Measurements from ENCODE around the gene TSPAN33.

DNA sequence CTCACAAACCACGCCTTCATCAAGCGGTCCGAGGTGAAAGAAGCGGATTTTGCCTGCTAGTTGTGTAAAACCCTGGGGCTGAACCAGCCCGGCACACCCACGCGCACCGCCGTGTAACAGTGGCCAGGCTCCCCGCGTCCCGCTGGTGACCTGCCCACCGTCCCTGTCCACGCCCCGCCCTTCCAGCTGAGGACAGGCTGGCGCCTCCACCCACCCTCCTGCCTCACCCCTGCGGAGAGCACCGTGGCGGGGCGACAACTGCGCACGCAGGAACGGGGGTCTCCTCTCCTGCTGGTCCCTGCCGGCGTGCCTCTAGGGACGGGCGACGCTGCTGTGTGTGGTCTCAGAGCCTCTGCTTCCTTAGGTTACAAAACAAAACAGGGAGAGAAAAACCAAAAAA, 16.9 kb upstream of the TSPAN33 start:
- TF ChIP-seq EP400 (IDR thresholded peaks at IDR 0.05) = no peak
- no peak for TF ChIP-seq NR3C1 (CRISPR knock-in tag; IDR thresholded peaks at IDR 0.05)
- no peak for TF ChIP-seq JUN (IDR thresholded peaks at IDR 0.05; ENCODE audit: borderline replicate concordance, low read depth, low read length)
- TF ChIP-seq JUN (CRISPR knock-in tag; IDR thresholded peaks at IDR 0.05; ENCODE audit: borderline replicate concordance) = no peak
- TF ChIP-seq, protein P1, sequence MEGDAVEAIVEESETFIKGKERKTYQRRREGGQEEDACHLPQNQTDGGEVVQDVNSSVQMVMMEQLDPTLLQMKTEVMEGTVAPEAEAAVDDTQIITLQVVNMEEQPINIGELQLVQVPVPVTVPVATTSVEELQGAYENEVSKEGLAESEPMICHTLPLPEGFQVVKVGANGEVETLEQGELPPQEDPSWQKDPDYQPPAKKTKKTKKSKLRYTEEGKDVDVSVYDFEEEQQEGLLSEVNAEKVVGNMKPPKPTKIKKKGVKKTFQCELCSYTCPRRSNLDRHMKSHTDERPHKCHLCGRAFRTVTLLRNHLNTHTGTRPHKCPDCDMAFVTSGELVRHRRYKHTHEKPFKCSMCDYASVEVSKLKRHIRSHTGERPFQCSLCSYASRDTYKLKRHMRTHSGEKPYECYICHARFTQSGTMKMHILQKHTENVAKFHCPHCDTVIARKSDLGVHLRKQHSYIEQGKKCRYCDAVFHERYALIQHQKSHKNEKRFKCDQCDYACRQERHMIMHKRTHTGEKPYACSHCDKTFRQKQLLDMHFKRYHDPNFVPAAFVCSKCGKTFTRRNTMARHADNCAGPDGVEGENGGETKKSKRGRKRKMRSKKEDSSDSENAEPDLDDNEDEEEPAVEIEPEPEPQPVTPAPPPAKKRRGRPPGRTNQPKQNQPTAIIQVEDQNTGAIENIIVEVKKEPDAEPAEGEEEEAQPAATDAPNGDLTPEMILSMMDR (IDR thresholded peaks at IDR 0.05 in 2 of 3, conservative IDR thresholded peaks at IDR 0.05 in 1 of 3; ENCODE audit: insufficient read depth in 2 of 3, low read depth in 1 of 3, low read length in 3 of 3) = no peak
- no peak for TF ChIP-seq ZNF274 (IDR thresholded peaks at IDR 0.05; ENCODE audit: borderline replicate concordance, low read depth, low read length)
- TF ChIP-seq, protein P2, sequence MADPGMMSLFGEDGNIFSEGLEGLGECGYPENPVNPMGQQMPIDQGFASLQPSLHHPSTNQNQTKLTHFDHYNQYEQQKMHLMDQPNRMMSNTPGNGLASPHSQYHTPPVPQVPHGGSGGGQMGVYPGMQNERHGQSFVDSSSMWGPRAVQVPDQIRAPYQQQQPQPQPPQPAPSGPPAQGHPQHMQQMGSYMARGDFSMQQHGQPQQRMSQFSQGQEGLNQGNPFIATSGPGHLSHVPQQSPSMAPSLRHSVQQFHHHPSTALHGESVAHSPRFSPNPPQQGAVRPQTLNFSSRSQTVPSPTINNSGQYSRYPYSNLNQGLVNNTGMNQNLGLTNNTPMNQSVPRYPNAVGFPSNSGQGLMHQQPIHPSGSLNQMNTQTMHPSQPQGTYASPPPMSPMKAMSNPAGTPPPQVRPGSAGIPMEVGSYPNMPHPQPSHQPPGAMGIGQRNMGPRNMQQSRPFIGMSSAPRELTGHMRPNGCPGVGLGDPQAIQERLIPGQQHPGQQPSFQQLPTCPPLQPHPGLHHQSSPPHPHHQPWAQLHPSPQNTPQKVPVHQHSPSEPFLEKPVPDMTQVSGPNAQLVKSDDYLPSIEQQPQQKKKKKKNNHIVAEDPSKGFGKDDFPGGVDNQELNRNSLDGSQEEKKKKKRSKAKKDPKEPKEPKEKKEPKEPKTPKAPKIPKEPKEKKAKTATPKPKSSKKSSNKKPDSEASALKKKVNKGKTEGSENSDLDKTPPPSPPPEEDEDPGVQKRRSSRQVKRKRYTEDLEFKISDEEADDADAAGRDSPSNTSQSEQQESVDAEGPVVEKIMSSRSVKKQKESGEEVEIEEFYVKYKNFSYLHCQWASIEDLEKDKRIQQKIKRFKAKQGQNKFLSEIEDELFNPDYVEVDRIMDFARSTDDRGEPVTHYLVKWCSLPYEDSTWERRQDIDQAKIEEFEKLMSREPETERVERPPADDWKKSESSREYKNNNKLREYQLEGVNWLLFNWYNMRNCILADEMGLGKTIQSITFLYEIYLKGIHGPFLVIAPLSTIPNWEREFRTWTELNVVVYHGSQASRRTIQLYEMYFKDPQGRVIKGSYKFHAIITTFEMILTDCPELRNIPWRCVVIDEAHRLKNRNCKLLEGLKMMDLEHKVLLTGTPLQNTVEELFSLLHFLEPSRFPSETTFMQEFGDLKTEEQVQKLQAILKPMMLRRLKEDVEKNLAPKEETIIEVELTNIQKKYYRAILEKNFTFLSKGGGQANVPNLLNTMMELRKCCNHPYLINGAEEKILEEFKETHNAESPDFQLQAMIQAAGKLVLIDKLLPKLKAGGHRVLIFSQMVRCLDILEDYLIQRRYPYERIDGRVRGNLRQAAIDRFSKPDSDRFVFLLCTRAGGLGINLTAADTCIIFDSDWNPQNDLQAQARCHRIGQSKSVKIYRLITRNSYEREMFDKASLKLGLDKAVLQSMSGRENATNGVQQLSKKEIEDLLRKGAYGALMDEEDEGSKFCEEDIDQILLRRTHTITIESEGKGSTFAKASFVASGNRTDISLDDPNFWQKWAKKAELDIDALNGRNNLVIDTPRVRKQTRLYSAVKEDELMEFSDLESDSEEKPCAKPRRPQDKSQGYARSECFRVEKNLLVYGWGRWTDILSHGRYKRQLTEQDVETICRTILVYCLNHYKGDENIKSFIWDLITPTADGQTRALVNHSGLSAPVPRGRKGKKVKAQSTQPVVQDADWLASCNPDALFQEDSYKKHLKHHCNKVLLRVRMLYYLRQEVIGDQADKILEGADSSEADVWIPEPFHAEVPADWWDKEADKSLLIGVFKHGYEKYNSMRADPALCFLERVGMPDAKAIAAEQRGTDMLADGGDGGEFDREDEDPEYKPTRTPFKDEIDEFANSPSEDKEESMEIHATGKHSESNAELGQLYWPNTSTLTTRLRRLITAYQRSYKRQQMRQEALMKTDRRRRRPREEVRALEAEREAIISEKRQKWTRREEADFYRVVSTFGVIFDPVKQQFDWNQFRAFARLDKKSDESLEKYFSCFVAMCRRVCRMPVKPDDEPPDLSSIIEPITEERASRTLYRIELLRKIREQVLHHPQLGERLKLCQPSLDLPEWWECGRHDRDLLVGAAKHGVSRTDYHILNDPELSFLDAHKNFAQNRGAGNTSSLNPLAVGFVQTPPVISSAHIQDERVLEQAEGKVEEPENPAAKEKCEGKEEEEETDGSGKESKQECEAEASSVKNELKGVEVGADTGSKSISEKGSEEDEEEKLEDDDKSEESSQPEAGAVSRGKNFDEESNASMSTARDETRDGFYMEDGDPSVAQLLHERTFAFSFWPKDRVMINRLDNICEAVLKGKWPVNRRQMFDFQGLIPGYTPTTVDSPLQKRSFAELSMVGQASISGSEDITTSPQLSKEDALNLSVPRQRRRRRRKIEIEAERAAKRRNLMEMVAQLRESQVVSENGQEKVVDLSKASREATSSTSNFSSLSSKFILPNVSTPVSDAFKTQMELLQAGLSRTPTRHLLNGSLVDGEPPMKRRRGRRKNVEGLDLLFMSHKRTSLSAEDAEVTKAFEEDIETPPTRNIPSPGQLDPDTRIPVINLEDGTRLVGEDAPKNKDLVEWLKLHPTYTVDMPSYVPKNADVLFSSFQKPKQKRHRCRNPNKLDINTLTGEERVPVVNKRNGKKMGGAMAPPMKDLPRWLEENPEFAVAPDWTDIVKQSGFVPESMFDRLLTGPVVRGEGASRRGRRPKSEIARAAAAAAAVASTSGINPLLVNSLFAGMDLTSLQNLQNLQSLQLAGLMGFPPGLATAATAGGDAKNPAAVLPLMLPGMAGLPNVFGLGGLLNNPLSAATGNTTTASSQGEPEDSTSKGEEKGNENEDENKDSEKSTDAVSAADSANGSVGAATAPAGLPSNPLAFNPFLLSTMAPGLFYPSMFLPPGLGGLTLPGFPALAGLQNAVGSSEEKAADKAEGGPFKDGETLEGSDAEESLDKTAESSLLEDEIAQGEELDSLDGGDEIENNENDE (IDR thresholded peaks at IDR 0.05; ENCODE audit: low read depth, low read length) = no peak
- no peak for TF ChIP-seq PHF8 (IDR thresholded peaks at IDR 0.05; ENCODE audit: borderline replicate concordance, low read length)
- TF ChIP-seq, protein P3, sequence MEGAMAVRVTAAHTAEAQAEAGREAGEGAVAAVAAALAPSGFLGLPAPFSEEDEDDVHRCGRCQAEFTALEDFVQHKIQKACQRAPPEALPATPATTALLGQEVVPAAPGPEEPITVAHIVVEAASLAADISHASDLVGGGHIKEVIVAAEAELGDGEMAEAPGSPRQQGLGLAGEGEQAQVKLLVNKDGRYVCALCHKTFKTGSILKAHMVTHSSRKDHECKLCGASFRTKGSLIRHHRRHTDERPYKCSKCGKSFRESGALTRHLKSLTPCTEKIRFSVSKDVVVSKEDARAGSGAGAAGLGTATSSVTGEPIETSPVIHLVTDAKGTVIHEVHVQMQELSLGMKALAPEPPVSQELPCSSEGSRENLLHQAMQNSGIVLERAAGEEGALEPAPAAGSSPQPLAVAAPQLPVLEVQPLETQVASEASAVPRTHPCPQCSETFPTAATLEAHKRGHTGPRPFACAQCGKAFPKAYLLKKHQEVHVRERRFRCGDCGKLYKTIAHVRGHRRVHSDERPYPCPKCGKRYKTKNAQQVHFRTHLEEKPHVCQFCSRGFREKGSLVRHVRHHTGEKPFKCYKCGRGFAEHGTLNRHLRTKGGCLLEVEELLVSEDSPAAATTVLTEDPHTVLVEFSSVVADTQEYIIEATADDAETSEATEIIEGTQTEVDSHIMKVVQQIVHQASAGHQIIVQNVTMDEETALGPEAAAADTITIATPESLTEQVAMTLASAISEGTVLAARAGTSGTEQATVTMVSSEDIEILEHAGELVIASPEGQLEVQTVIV (CRISPR knock-in tag; IDR thresholded peaks at IDR 0.05; ENCODE audit: borderline replicate concordance) = no peak
- TF ChIP-seq TSHZ1 (CRISPR knock-in tag; IDR thresholded peaks at IDR 0.05) = no peak
- no peak for TF ChIP-seq POLR2AphosphoS5 (IDR thresholded peaks at IDR 0.05; ENCODE audit: control insufficient read depth, insufficient read depth, low read depth, low read length)
- no peak for TF ChIP-seq HDAC6 (IDR thresholded peaks at IDR 0.05; ENCODE audit: low read depth, low read length)
- TF ChIP-seq HDAC2 (IDR thresholded peaks at IDR 0.05) = no peak
- TF ChIP-seq RB1 (IDR thresholded peaks at IDR 0.05; ENCODE audit: low read depth) = no peak

All from K562 (cell line).